Measurements from ENCODE around the gene LRRC1.

The LRRC1 gene

DNA sequence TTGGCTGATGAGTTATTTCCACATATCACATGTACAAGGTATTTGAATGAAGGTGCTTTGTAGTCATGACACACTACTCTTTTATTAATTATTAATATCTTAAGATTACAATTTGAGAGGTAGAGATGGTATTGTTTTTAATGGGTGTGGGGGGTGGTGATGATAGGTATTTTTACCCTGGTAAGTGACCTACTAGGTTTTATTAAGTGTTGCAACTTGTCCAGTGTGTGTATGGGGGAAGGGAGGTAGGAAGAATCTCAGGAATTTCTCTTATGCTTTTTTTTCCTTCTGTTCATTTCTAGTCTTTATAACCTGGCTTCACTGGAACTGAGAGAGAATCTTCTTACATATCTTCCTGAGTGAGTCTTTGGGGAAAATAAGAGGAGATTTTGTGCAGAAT lies 101.4 kb downstream of the LRRC1 start:
- peak; percentile 31 for DNase-seq

DNA sequence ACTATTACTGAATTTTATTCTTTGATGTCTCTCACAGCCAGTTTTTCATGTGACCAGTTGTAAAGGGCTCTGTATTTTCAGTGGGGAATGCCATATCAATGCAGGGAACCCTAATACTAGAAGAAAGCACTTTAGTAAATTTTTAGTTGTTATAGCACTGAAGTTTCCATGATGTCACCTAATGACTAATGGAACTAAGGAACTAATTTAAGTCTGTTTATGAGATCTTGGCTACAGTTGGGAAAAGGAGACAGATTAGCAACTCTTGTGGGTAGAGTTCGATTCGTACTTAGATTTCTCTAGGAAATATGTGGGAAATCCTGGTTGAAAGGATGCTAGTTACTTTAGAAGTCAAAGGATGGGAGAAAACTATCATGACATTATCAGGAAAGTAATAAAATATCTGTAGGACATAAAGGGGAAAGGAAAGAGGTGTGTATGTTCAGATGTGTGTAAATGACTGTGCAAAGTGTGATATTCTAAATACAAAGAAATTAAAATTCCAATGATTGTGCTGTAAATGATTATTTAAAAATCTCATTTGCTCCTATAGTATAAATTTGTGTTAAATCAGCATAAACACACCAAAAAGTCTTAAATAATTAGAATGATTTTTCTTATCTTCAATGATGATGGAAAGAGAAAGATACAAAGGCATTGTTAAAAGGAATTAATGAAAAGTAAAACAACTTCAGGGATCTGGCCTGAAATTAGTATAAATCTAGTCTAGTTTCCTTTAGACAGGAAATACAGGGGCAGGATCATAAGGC lies 103.4 kb downstream of the LRRC1 start:
- DNase-seq, result no peak

DNA sequence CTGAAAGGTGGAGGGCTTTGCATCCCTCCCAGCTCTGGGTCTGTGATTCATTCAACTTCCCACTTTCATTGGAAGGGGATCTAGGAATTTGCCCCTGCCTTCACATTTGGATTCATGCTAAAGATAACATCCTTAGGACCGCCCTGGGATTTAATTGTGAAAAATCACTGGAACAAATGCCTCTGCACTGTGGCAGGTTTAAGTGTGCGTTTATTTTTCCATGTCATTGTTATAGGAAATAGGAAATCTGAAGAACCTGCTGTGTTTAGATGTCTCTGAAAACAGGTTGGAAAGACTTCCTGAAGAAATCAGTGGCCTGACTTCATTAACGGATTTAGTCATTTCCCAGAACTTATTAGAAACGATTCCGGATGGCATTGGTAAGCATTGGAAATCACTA lies 104.7 kb downstream of the LRRC1 start:
- DNase-seq, result no peak

DNA sequence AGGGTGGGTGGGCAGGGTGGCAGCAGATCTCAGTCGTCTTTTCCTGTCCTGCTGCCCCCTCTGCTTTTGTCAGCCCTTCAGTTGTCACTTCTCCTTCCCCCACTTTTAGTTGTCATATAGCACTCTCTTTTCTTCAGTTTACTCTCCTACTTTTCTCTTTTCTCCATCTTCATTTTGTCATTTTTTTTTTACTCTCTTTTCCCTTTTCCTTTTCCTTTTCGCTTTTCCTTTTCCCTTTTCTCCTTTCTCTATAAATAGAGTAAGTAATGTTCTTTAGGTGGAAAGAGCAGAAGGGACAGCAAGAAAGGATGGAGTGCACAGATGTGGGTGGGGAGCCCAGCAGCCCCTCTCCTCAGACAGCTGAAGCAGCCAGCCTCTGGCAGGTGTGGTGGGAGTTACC lies 108.6 kb downstream of the LRRC1 start:
- no peak for DNase-seq

DNA sequence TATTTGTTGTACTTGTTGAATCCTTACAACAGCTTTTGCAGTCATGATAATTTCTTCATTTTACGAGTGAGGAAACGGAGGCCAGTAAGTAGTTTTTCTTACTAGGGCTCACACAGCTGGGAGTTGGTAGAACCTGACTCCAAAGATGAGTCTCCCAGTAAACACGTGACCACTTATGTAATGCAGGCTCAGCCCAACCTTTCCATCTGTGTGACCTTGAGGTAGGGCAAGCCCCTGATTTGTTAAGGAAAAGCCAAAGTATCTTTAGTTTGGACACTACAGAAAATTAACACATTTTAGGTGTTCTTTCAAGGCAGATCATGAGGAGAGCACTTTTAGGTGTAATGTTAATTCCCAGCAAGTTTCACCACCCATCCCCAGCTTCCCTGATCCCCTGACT lies 111.3 kb downstream of the LRRC1 start:
- no peak for DNase-seq

DNA sequence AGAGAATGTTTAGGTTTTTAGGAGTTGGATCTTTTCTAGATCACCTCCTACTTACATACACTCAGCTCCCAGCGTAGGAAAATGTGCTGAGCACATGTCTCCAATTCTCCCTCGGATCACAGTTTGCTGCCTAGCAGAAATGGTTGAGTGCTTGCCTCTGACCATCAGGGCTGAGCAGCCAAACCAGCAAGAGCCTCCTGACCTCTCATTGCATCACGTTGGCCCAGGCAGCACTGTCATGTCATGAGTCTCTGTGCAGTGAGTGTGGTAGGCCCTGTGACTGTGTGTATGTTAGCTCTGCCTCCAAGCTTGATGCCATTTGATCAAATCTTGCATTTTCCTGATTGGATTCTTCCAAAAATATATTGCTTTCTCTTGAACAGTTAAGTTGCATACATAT lies 112.0 kb downstream of the LRRC1 start:
- DNase-seq, result no peak

DNA sequence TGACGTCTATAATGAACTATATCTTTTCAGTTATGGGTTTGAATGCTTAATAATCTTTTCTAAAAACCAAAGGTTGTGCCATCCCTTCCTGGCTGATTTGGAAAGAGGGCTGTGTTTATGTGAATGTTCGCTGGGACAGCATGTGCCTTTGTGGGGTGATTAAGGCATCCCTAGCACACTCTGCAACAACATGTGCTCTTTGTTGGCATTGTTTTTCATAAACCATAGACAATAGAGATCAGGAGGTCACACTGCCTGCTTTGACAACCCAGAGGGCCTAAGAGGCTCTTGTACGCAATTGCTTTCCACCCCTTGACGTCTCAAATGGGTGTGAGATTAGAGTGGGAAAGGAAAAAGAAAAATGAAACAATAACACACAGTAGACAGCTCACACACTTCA lies 116.0 kb downstream of the LRRC1 start:
- peak; percentile 75 for DNase-seq

DNA sequence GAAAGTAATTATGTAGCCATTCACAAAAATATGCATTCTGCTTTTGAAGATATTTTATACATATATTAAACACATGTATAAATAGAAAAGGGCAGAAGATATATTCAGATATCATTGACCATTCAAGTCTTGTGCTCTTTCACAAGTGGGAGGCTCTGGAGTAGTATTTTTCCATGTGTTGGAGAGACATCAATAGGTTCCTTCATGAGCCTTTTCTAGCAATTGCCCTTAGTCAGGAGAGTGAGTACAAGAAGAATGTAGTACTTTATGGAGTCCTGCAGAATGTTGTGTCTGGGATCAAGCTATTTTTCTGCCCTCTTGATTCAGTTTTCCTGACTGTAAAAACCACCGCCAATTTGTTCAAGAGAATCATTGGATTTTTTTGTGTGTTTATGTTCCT lies 117.9 kb downstream of the LRRC1 start:
- DNase-seq, result no peak

DNA sequence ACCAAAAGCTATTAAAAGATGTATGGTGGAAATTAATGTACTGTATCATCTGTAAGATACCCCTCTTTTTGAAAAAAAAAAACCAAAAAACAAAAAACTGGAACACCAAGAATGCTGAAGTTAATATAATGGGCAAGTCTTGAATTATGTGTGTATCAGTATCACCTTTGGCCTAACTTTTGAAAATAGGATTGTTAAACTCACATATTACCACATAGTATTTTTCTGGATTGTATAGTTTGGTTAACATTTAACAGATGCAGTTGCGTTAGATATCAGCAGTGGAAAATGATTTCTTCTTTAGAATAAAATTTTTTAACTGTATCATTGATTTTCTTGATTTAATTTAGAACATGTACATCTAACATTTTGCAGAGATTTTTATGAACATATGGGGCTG lies 118.5 kb downstream of the LRRC1 start:
- DNase-seq, result no peak

DNA sequence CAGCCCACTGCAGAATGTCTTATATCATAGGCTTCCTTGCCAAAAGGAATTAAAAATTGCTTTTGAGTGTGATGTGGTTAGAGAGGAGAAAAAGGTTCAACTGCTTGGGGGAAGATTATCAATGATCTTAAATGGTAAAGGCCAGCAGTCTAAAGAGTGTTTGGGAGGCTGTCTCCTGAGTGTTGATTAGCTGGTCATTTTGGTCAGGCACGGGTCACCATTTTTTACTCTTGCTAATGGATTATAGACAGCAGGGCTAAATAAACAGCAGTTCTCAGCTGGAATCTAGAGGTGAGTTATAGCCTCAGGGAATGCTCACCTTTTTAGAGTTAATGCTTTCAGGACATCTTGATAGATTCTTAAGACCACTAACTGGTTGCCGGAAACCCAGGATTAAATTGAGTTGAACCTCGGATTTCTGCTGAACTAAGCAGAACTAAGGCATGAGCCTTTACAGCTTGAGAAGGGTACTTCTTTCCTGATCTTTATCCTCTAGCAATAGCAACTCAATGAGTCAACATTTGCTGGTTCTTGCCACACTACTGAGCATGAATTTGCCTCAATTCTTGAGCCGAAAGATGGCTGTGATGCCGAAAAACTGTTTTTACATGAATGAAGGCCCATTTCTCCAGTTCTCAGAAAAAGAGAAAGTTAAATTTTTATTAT lies 120.4 kb downstream of the LRRC1 start:
- no peak for DNase-seq

DNA sequence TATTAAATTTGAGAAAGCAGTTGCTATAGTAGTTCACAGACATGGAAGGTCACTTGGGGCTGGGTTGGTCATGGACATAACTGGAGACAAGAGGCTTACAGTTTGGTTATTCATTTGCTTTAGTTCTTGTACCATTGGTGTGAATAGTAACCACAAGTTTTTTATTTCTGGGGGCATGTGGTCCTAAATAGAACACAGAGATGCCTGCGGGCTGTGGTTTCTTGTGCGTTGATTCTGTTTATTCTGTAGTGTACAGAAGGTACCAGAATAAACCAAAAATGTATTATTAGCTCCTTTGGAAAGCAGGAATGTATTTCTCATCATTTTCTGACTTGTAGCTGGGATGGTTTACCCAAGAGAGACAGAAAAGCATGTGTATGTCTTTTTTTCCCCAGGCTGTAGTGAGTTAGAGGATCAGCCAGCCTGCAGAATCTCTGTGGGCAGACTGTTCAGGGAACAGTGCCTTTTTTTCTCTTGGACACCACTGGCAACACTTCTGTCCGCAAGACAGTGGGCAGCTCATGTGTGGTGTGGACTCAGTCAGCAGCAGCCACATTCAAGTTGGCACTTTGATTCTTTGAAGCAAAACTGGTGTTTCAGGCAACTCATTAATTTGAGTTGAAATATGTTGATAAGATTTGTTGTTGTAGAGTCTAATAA lies 122.1 kb downstream of the LRRC1 start:
- DNase-seq, result no peak

DNA sequence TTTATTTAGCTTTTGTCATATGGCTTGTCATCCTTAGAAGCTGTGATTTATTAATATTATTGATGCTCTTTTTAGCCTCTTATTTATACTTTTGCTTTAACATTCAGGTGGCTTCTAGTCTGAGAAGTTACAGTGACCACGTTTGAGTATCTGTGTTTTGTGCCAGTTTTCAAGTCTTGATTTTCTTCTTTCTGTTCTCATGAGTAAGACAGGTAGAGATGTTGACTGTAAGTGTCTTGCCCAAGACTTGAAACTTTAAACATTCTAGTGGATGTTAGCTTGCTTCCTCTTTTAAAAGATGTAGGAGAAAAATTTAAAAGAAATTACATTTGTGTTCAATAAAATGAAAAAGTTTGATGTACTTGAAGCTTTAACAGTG lies 122.6 kb downstream of the LRRC1 start:
- DNase-seq, result no peak

DNA sequence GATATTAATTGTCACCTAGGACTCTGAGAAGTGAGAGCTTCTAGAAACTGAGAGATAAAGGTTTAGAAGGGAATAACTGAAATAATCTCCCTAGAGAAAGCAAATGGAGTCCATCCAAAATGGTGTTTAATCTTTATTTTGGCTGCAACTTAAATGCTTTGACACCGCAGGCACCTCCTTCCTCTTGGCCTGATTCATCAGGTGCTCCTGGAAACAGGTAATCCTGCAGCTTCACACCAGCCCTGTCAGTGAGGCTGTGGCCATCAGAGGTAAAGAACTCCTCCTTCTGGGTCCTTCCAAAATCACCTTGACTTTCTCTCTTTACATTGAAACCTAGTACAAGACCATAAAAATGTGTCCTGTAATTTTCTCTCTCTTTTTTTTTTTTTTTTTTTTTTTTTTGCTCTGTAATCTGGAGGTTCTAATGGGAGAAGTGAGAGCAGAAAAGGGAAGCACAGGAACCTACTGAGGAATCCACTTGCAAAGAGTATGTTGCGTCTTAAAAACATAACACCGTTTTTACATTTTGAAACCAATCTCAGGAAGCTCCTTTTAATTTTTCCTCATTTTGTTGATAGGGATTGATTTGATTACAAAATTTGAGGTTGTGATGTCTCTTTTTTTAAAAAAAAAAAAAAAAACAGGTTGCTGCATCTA lies 124.2 kb downstream of the LRRC1 start:
- DNase-seq, result no peak

DNA sequence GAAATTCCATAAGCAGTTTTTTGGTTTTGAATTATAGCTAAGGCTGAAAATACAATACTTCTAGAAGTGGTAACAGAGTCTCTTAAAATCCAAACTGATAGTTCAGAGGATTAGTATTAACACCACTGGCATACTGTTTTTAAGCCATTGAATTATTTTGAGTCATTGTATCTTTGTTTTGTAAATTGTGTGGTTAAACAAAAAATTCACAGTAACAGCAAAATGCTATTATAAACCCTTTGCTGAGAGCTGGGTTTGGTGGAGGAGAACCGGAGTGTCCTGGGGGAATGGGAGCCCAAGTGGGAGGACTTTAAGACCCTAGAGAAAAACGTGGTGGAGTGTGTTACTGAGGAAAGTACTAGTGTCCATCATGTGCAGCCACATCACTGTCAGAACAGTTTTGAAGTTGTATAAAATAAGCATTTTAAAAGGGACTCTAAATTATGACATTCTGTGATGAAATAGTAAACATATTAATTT lies 125.1 kb downstream of the LRRC1 start:
- no peak for DNase-seq

DNA sequence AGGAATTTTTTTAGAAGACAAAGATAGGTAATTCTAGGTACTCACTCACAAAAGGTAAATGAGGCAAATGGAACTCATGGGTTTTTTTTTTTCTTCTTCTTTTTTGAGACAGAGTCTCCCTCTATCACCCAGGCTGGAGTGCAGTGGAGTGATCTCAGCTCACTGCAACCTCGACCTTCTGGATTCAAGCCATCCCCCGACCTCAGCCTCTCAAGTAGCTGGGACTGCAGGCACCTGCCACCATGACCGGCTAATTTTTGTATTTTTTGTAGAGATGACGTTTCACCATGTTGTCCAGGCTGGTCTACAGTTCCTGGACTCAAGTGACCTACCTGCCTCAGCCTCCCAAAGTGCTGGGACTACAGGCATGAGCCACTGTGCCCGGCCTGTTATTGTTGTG lies 126.1 kb downstream of the LRRC1 start:
- no peak for DNase-seq

DNA sequence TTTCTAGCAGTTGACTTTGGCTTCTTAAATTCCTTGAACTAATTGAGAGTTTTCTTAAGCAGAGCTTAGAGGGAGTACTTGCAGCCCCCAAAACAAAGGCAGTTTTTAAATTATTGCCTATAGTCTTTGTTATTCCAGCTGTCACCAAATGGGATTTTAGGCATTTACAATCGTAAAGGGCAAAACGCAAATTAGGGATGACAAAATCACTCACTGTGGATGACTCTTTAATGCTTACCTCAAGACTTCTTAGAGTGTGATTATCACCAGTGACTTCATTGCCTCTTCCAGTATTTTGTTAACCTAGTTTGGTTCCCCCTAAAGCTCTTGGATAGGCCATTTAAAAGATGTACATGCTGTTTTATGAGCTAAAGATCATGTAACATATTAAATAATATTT lies 126.8 kb downstream of the LRRC1 start:
- DNase-seq, result no peak

DNA sequence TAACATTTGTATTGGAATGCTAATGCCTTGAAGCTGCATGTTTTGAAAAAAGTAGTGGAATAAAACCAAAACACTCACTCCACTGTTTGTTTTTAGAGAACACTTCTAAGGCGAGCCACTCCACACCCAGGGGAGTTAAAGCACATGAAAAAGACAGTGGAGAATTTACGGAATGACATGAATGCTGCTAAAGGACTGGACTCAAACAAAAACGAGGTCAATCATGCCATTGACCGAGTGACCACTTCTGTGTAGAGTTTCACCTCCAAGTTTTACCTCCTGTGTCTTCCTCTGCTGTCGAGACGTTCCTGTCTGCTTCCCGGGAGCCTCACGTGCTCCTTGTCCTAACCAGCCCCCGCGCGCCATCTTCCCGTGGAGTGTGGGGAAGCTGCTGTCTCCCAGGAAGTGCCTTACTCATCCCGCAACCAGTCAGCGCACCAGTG lies 127.8 kb downstream of the LRRC1 start:
- no peak for DNase-seq

DNA sequence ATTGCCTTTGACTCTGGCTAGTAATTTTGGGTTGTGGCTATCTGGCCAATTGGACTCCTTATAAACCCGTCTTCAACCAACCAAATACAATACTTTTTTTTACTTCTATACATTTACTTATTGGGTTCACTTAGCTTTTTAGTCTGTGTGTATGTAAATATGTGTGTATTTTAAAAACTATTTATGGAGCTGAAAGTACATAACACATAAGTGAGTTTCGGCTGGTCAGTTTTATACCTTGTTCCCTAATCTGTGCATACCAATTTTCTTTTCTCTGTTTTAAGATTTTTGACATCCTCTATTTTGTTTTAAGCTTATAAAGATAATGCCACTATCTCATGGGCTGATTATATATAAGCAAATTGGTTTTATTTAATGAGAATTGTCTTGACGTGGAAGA lies 129.5 kb downstream of the LRRC1 start:
- DNase-seq, result no peak

DNA sequence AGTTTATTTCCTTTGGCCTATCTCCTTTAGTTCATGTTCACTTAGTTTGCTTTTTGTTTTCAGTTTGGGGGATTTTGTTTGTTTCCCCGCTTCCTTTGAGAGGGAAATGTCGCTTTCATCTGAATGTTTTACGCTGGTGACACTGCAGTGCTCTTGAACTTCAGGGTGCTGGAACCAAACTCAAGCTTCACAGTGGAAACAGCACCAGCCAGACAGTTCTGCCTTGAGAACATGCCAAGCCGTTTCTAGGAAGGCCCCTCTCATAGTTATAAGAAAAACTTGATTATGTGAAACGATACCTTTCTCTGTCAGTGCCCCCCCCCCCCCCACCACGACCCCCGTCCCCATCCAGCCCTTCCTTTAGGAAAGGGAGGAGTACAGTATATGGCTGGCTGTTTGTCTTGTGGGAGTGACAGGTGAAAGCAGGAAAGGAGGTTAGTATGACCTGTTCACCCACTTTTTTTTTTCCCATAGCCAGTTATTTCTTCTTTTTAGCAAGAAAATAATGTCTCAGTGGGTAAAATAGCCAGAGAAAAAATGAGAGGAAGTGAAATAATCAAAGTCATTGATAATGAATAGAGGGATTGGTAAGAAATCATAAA lies 130.1 kb downstream of the LRRC1 start:
- no peak for DNase-seq

DNA sequence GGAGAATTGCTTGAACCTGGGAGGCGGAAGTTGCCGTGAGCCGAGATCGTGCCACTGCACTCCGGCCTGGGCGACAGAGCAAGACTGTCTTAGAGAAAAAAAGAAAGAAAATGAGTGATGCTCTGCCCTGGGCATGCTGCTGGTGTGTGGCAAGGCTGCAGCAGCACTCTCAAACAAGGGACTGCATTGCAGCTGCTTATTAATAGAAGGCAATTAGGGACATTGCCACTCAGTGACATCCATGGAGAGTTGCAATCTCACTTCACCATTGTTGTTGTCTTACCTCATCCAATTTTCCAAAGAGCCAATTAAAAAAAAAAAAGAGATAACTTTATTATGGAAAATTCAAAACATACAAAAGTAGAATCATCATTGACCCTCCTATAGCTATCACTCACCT lies 131.1 kb downstream of the LRRC1 start:
- DNase-seq, result no peak

DNA sequence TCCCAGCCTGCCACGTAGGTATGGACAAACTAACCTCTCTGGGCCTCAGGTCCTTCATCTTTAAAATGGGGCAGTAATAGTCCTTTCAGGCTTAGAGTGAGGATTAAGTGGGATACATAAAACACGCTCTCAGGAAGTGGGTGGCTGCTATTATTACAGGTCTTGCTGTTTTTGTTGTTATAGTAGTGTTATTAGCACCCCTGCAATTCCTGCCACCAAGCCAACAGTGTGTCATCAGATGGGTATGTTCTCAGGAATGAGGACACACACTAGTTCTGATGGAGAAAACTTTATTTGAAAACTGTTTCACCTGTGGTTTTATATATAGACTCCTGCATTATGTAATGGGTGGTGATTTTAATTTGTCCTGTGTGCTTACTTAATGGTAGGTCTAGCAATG lies 131.7 kb downstream of the LRRC1 start:
- no peak for DNase-seq

DNA sequence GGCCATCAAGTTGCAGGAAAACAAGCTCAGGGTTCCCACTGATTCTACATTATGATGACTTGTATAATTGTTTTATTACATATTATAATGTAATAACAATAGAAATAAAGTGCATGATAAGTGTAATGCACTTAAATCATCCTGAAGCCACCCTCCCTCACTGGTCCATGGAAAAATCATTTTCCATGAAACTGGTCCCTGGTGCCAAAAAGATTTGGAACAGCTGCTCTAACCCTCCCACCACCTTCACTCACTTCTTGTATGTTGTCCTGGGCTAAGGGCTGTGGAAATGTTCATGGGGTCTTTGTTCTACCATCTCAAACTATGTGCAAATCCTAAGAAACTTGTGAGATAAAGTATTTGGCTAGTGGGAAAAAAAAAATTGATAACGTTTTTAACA lies 133.8 kb downstream of the LRRC1 start:
- DNase-seq, result no peak
